Dendritic cell treated with granulocyte-macrophage colony-stimulating factor and Interleukin-4, amounts not matched to agents 40 ng/mL and 50 ng/mL, for 4 days (primary cell): ENCODE data around the gene PNKP.
"Not testable (repeated sequence)": the region's sequence is repeated elsewhere in the genome, so short reads cannot be mapped to it uniquely, and the experiment has no call there.

Experiments used
- H3K27ac Mint-ChIP-seq: one replicate; pipeline ENCODE4 v1.8.0; 2022; ENCODE audit warnings: mild to moderate bottlenecking, mixed read lengths
- H3K27me3 Mint-ChIP-seq: one replicate; pipeline ENCODE4 v1.8.0; 2022; ENCODE audit warnings: mild to moderate bottlenecking, mixed read lengths
- H3K36me3 Mint-ChIP-seq: one replicate; pipeline ENCODE4 v1.8.0; 2022; ENCODE audit warnings: low read depth, mixed read lengths
- H3K4me1 Mint-ChIP-seq: one replicate; pipeline ENCODE4 v1.8.0; 2022; ENCODE audit warnings: low read depth, mixed read lengths
- H3K4me3 Mint-ChIP-seq: one replicate; pipeline ENCODE4 v1.8.0; 2022; ENCODE audit warnings: mild to moderate bottlenecking, moderate library complexity, mixed read lengths
- H3K9me3 Mint-ChIP-seq: one replicate; pipeline ENCODE4 v1.8.0; 2022; ENCODE audit warnings: mixed read lengths
- intact Hi-C: fragments of 100-400 bp; cut with micrococcal nuclease; formaldehyde crosslinking; loops from one replicate; pipeline ENCODE4 v1.15.0; 2022

PNKP gene

GRCh38 chr19:49830766-49831165 is 36.6 kb downstream of the PNKP start:
- no peak overlapping the region for H3K4me3 Mint-ChIP-seq
- intact Hi-C loops: no loop called here
- H3K27me3 Mint-ChIP-seq: no peaks in the 10 kb centered on the region
- no peak overlapping the region for H3K27ac Mint-ChIP-seq
- no peaks in the 10 kb centered on the region for H3K9me3 Mint-ChIP-seq
- H3K36me3 Mint-ChIP-seq: peaks cover 100% of the 10 kb centered on the region
- peaks cover 29% of the 10 kb centered on the region for H3K4me1 Mint-ChIP-seq

- H3K4me3 Mint-ChIP-seq: no peak overlapping the region
- intact Hi-C loops: no loop called here
- peaks cover 100% of the 10 kb centered on the region for H3K36me3 Mint-ChIP-seq
- no peaks in the 10 kb centered on the region for H3K27me3 Mint-ChIP-seq
- H3K9me3 Mint-ChIP-seq: no peaks in the 10 kb centered on the region
- peaks cover 29% of the 10 kb centered on the region for H3K4me1 Mint-ChIP-seq
- H3K27ac Mint-ChIP-seq: no peak overlapping the region
These were observed 37.7 kb downstream of the PNKP start for GRCh38 chr19:49829721-49830120.

GRCh38 chr19:49829200-49829599 is 38.2 kb downstream of the PNKP start:
- peaks cover 100% of the 10 kb centered on the region for H3K36me3 Mint-ChIP-seq
- no peak overlapping the region for H3K4me3 Mint-ChIP-seq
- H3K27me3 Mint-ChIP-seq: no peaks in the 10 kb centered on the region
- H3K4me1 Mint-ChIP-seq: peaks cover 31% of the 10 kb centered on the region
- intact Hi-C loops: no loop called here
- no peak overlapping the region for H3K27ac Mint-ChIP-seq
- no peaks in the 10 kb centered on the region for H3K9me3 Mint-ChIP-seq

GRCh38 chr19:49827034-49827433 is 40.3 kb downstream of the PNKP start:
- H3K9me3 Mint-ChIP-seq: no peaks in the 10 kb centered on the region
- no peak overlapping the region for H3K4me3 Mint-ChIP-seq
- H3K27ac Mint-ChIP-seq: no peak overlapping the region
- intact Hi-C loops: no loop called here
- H3K36me3 Mint-ChIP-seq: peaks cover 100% of the 10 kb centered on the region
- H3K4me1 Mint-ChIP-seq: peaks cover 33% of the 10 kb centered on the region
- H3K27me3 Mint-ChIP-seq: no peaks in the 10 kb centered on the region

- H3K9me3 Mint-ChIP-seq: no peaks in the 10 kb centered on the region
- H3K36me3 Mint-ChIP-seq: peaks cover 93% of the 10 kb centered on the region
- no peak overlapping the region for H3K4me3 Mint-ChIP-seq
- H3K27me3 Mint-ChIP-seq: no peaks in the 10 kb centered on the region
- intact Hi-C loops: no loop called here
- no peak overlapping the region for H3K27ac Mint-ChIP-seq
- peaks cover 19% of the 10 kb centered on the region for H3K4me1 Mint-ChIP-seq
These were observed 42.7 kb downstream of the PNKP start for GRCh38 chr19:49824662-49825061.

- H3K9me3 Mint-ChIP-seq: no peaks in the 10 kb centered on the region
- intact Hi-C loops: no loop called here
- H3K27me3 Mint-ChIP-seq: no peaks in the 10 kb centered on the region
- H3K36me3 Mint-ChIP-seq: peaks cover 93% of the 10 kb centered on the region
- H3K4me3 Mint-ChIP-seq: no peak overlapping the region
- H3K27ac Mint-ChIP-seq: no peak overlapping the region
- peaks cover 30% of the 10 kb centered on the region for H3K4me1 Mint-ChIP-seq
These were observed 43.9 kb downstream of the PNKP start for GRCh38 chr19:49823472-49823871.

- no peak overlapping the region for H3K27ac Mint-ChIP-seq
- no peaks in the 10 kb centered on the region for H3K27me3 Mint-ChIP-seq
- H3K9me3 Mint-ChIP-seq: no peaks in the 10 kb centered on the region
- no peak overlapping the region for H3K4me3 Mint-ChIP-seq
- intact Hi-C loops: no loop called here
- peaks cover 72% of the 10 kb centered on the region for H3K36me3 Mint-ChIP-seq
- peaks cover 36% of the 10 kb centered on the region for H3K4me1 Mint-ChIP-seq
These were observed 47.3 kb downstream of the PNKP start for GRCh38 chr19:49820125-49820524.

GRCh38 chr19:49819452-49820115 is 47.8 kb downstream of the PNKP start:
- Mint-ChIP-seq H3K4me3 (peak overlapping the region; percentile 99), H3K4me1 (peaks cover 38% of the 10 kb centered on the region), H3K36me3 (peaks cover 67% of the 10 kb centered on the region), H3K27ac (peak overlapping the region; percentile 98)
- not testable (repeated sequence) for H3K9me3 Mint-ChIP-seq, H3K27me3 Mint-ChIP-seq
- intact Hi-C loops: loop anchor here (5.0 kb wide), 1 partner anchor 48 kb away; the partner anchor contains the start of gene PNKP

GRCh38 chr19:49818649-49819370 is 48.6 kb downstream of the PNKP start:
- intact Hi-C loops: loop anchor here (5.0 kb wide), 1 partner anchor 48 kb away; the partner anchor contains the start of gene PNKP
- Mint-ChIP-seq H3K4me1 (peaks cover 39% of the 10 kb centered on the region), H3K4me3 (peak overlapping the region; percentile 99), H3K27ac (peak overlapping the region; percentile 98), H3K27me3 (no peaks in the 10 kb centered on the region), H3K9me3 (no peaks in the 10 kb centered on the region), H3K36me3 (peaks cover 59% of the 10 kb centered on the region)

- peaks cover 53% of the 10 kb centered on the region for H3K36me3 Mint-ChIP-seq
- H3K4me3 Mint-ChIP-seq: peak within 1 kb of the TSS; percentile 99
- peaks cover 34% of the 10 kb centered on the region for H3K4me1 Mint-ChIP-seq
- intact Hi-C loops: loop anchor here (5.0 kb wide), 1 partner anchor 49 kb away; the partner anchor contains the start of gene PNKP
- H3K27me3 Mint-ChIP-seq: no peaks in the 10 kb centered on the region
- peak within 1 kb of the TSS; percentile 98 for H3K27ac Mint-ChIP-seq
- no peaks in the 10 kb centered on the region for H3K9me3 Mint-ChIP-seq
These were observed 49.3 kb downstream of the PNKP start, which contains the start of gene MED25 for GRCh38 chr19:49817964-49818648. Gene MED25, plus strand, starts transcription at chr19:49818289. Its CDS starts 53 bp downstream, at chr19:49818342.

GRCh38 chr19:49816590-49816989 is 50.8 kb downstream of the PNKP start:
- Mint-ChIP-seq H3K9me3 (no peaks in the 10 kb centered on the region), H3K4me1 (peaks cover 47% of the 10 kb centered on the region), H3K36me3 (peaks cover 46% of the 10 kb centered on the region), H3K27ac (no peak overlapping the region), H3K4me3 (no peak overlapping the region), H3K27me3 (no peaks in the 10 kb centered on the region)
- intact Hi-C loops: loop anchor here (5.0 kb wide), 1 partner anchor 51 kb away; the partner anchor contains the start of gene PNKP

GRCh38 chr19:49814010-49814409 is 53.4 kb downstream of the PNKP start:
- Mint-ChIP-seq H3K4me3 (peak overlapping the region; percentile 39), H3K36me3 (peaks cover 30% of the 10 kb centered on the region), H3K27me3 (peaks cover 3% of the 10 kb centered on the region), H3K4me1 (peaks cover 55% of the 10 kb centered on the region), H3K27ac (peak overlapping the region; percentile 95), H3K9me3 (no peaks in the 10 kb centered on the region)
- intact Hi-C loops: no loop called here

- Mint-ChIP-seq H3K4me1 (peaks cover 57% of the 10 kb centered on the region), H3K4me3 (peak within 1 kb of the TSS; percentile 84)
- intact Hi-C loops: loop anchor here (1.0 to 2.0 kb wide), 4 partner anchors 37 to 172 kb away; partner anchors contain the start of genes AKT1S1, RRAS and TBC1D17
These were observed 54.1 kb downstream of the PNKP start, which contains the start of gene FUZ for GRCh38 chr19:49812997-49813861. Gene FUZ, minus strand, starts transcription at chr19:49813292. Its CDS starts 186 bp downstream, at chr19:49813106.

More at GRCh38 chr19:49812997-49813861, 54.1 kb downstream of the PNKP start, which contains the start of gene FUZ:
- peak within 1 kb of the TSS; percentile 95 for H3K27ac Mint-ChIP-seq
- no peaks in the 10 kb centered on the region for H3K9me3 Mint-ChIP-seq
- H3K27me3 Mint-ChIP-seq: peaks cover 3% of the 10 kb centered on the region
- H3K36me3 Mint-ChIP-seq: peaks cover 30% of the 10 kb centered on the region
